ENCODE measurements around the gene SIAH3.

- no peak for TF ChIP-seq CTCF (IDR thresholded peaks at IDR 0.05)
- no peak for TF ChIP-seq POLR2A (IDR thresholded peaks at IDR 0.05)
Observed at GRCh38 chr13:45773944-45774343, 77.6 kb downstream of the SIAH3 start.
